ENCODE results near the gene FGB. TPM values are rescaled to one million over a fixed set of nuclear protein-coding genes. Genes with fewer than 3 reads are reported as not detected.

Gene FGB
- total and polyA plus RNA-seq, 2 donors (not counting 3 experiments of a cell fraction or from before 2014, with no cell fraction given): not detected

DNA sequence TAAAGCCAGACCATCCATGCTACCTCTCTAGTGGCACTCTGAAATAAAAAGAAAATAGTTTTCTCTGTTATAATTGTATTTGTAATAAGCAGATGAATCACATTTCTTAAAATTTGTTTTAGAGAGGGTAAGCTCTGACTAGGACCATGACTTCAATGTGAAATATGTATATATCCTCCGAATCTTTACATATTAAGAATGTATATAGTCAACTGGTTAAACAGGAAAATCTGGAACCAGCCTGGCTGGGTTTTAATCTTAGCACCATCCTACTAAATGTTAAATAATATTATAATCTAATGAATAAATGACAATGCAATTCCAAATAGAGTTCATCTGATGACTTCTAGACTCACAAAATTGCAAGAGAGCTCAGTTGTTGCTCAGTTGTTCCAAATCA lies 1.5 kb downstream of the FGB start:
- TF ChIP-seq GATA2 (IDR thresholded peaks at IDR 0.05; ENCODE audit: insufficient read depth, insufficient read length, low read depth, low read length) (no peak), POLR2A (IDR thresholded peaks at IDR 0.05; ENCODE audit: low read depth, low read length) (no peak), POLR2AphosphoS5 (IDR thresholded peaks at IDR 0.05; ENCODE audit: insufficient read depth, low read depth, low read length) (no peak), EZH2 (IDR thresholded peaks at IDR 0.05; ENCODE audit: borderline replicate concordance, low read depth, low read length, severe bottlenecking) (no peak), FOS (IDR thresholded peaks at IDR 0.05; ENCODE audit: borderline replicate concordance, insufficient read depth, low read length) (no peak), MYC (IDR thresholded peaks at IDR 0.05; ENCODE audit: low read depth, low read length) (no peak), JUN (IDR thresholded peaks at IDR 0.05; ENCODE audit: borderline replicate concordance, insufficient read depth, insufficient read length, low read depth) (no peak)
- TF ChIP-seq, protein P1, sequence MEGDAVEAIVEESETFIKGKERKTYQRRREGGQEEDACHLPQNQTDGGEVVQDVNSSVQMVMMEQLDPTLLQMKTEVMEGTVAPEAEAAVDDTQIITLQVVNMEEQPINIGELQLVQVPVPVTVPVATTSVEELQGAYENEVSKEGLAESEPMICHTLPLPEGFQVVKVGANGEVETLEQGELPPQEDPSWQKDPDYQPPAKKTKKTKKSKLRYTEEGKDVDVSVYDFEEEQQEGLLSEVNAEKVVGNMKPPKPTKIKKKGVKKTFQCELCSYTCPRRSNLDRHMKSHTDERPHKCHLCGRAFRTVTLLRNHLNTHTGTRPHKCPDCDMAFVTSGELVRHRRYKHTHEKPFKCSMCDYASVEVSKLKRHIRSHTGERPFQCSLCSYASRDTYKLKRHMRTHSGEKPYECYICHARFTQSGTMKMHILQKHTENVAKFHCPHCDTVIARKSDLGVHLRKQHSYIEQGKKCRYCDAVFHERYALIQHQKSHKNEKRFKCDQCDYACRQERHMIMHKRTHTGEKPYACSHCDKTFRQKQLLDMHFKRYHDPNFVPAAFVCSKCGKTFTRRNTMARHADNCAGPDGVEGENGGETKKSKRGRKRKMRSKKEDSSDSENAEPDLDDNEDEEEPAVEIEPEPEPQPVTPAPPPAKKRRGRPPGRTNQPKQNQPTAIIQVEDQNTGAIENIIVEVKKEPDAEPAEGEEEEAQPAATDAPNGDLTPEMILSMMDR (IDR thresholded peaks at IDR 0.05; ENCODE audit: extremely low read depth in 1 of 2, insufficient read depth in 1 of 2, low read depth in 1 of 2, low read length in 2 of 2): no peak
- TF ChIP-seq, protein P2, sequence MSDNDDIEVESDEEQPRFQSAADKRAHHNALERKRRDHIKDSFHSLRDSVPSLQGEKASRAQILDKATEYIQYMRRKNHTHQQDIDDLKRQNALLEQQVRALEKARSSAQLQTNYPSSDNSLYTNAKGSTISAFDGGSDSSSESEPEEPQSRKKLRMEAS (IDR thresholded peaks at IDR 0.05; ENCODE audit: insufficient read depth, insufficient read length): no peak
- no TSS peak for BruUV-seq (replicated peaks)
- Histone ChIP-seq H3K9me1 (replicated peaks; ENCODE audit: control insufficient read depth, extremely low read depth, insufficient read depth, low read length) (no peaks in the 10 kb centered on the region), H3K36me3 (ENCODE audit: control insufficient read depth in 2 of 2, extremely low read depth in 1 of 2, insufficient read depth in 2 of 2, low read length in 2 of 2) (no peaks in the 10 kb centered on the region), H4K20me1 (replicated peaks; ENCODE audit: control insufficient read depth, extremely low read depth, insufficient read depth, low read length) (no peaks in the 10 kb centered on the region), H2AFZ (ENCODE audit: low read depth, low read length) (no peak overlapping the region), H3K27ac (ENCODE audit: insufficient read depth, low read depth, low read length) (no peak overlapping the region), H3K9ac (replicated peaks; ENCODE audit: extremely low read depth, insufficient read depth, low read length) (no peak overlapping the region), H3K79me2 (ENCODE audit: control insufficient read depth, insufficient read depth, low read length) (no peaks in the 10 kb centered on the region), H3K4me2 (ENCODE audit: insufficient read depth, low read length) (no peak overlapping the region), H3K4me1 (ENCODE audit: control insufficient read depth, extremely low read depth, insufficient read depth, low read length) (no peaks in the 10 kb centered on the region), H3K9me3 (replicated peaks; ENCODE audit: control insufficient read depth, insufficient read depth, low read length) (no peaks in the 10 kb centered on the region), H3K4me3 (replicated peaks in 1 of 3; ENCODE audit: insufficient read depth in 1 of 3, low read depth in 1 of 3, low read length in 3 of 3) (no peak overlapping the region), H3K27me3 (ENCODE audit: control insufficient read depth in 2 of 2, insufficient read depth in 2 of 2, low read length in 2 of 2) (peaks cover 0 to 10% of the 10 kb centered on the region in 2 experiments)
- DNase-seq (ENCODE audit: low read depth, low spot score) (no peak), FAIRE-seq (no peak)
- POLR2A ChIA-PET: no interaction called here
- dilution Hi-C loops (cut with MboI; ENCODE audit: extremely low pct_ligation_motif_present, low sequenced_read_pairs) (no loop called here), intact Hi-C loops (cut with micrococcal nuclease) (no loop called here)
- CTCF ChIA-PET: interaction anchor here (1.6 kb wide), 1 partner anchor 11 kb away, joined by 4 read pairs; no protein-coding TSS in a partner anchor

Measured in endothelial cell of umbilical vein (primary cell).